ENCODE measurements around the gene NDUFAF3. TPM values are rescaled to one million over a fixed set of nuclear protein-coding genes. Genes with fewer than 3 reads are reported as not detected.
A peak's percentile ranks its signal among the peaks of the same experiment; 100 is the strongest.

NDUFAF3 gene
- total and polyA plus RNA-seq, 2 of the 4 experiments (the other 2 are of a cell fraction) = 26.5 to 112 TPM

GRCh38 chr3:49017971-49018706, 3.8 kb upstream of the NDUFAF3 start, which contains the start of gene DALRD3:
TSS of gene DALRD3 (minus strand) at chr3:49018580. CDS start at chr3:49018564, 16 bp downstream.
- in situ Hi-C loops (cut with MboI; ENCODE audit: low sequenced_read_pairs) (no loop called here), dilution Hi-C loops (cut with HindIII; ENCODE audit: low sequenced_read_pairs, unreplicated experiment) (no loop called here), intact Hi-C loops (cut with micrococcal nuclease) (no loop called here)
- ChIA-PET POLR2A (ENCODE audit: unreplicated experiment) (interaction anchor here (2.4 kb wide), 1 partner anchor 10 kb away, joined by 13 read pairs; the partner anchor contains the start of gene WDR6), CTCF (interaction anchor here (0.8 kb wide), 1 partner anchor 10 kb away, joined by 3 read pairs; the partner anchor contains the start of gene WDR6)
- Histone ChIP-seq H3K23ac (ENCODE audit: low read depth, low read length) (peak within 1 kb of the TSS; percentile 58), H3K56ac (ENCODE audit: extremely low read depth, insufficient read depth, low read length) (peak within 1 kb of the TSS; percentile 51; the same call in 1 of the 2 replicates), H4K20me1 (ENCODE audit: insufficient read depth, low read length) (peaks cover 28% of the 10 kb centered on the region), H3K4me3 (ENCODE audit: insufficient read depth, low read depth, low read length) (peak within 1 kb of the TSS; percentile 95), H3K27ac (ENCODE audit: insufficient read depth, low read length) (peak within 1 kb of the TSS; percentile 62), H4K8ac (ENCODE audit: low read depth in 2 of 2, low read length in 2 of 2) (peak within 1 kb of the TSS; percentile 70 to 98), H3K9ac (ENCODE audit: low read depth, low read length) (peak within 1 kb of the TSS; percentile 50), H3K79me1 (ENCODE audit: low read depth in 1 of 2, low read length in 2 of 2) (peaks cover 23 to 81% of the 10 kb centered on the region in 2 experiments; a peak in 3 of 4 replicates), H3K9me1 (ENCODE audit: insufficient read depth, low read length) (peaks cover 9% of the 10 kb centered on the region), H3K4me1 (ENCODE audit: control insufficient read depth, insufficient read depth, low read length) (peaks cover 11% of the 10 kb centered on the region), H4K5ac (ENCODE audit: low read depth, low read length) (peak within 1 kb of the TSS; percentile 74), H3K4ac (ENCODE audit: low read depth, low read length) (peak within 1 kb of the TSS; percentile 90), H4K91ac (ENCODE audit: insufficient read depth, low read depth, low read length) (peak within 1 kb of the TSS; percentile 71), H2AFZ (replicated peaks; ENCODE audit: low read length, poor library complexity) (peak within 1 kb of the TSS; percentile 98), H3K27me3 (ENCODE audit: control insufficient read depth, insufficient read depth, low read length) (no peaks in the 10 kb centered on the region), H2AK5ac (ENCODE audit: low read depth, low read length) (peak within 1 kb of the TSS; percentile 82), H3K14ac (replicated peaks; ENCODE audit: low read depth, low read length) (peak within 1 kb of the TSS; percentile 89), H2BK15ac (ENCODE audit: low read depth, low read length) (no peak within 1 kb of the TSS), H2BK20ac (ENCODE audit: low read depth, low read length) (no peak within 1 kb of the TSS), H2AK9ac (replicated peaks; ENCODE audit: low read depth, low read length, poor library complexity) (peak within 1 kb of the TSS; percentile 97), H3K18ac (ENCODE audit: low read depth, low read length) (no peak within 1 kb of the TSS), H3K9me3 (ENCODE audit: control insufficient read depth, insufficient read depth, low read length) (no peaks in the 10 kb centered on the region), H2BK5ac (ENCODE audit: low read depth, low read length, poor library complexity, severe bottlenecking) (peak within 1 kb of the TSS; percentile 74), H3K36me3 (ENCODE audit: control insufficient read depth, insufficient read depth, low read length) (peaks cover 34% of the 10 kb centered on the region), H3K4me2 (ENCODE audit: low read depth, low read length) (peak within 1 kb of the TSS; percentile 96), H2BK120ac (ENCODE audit: low read depth, low read length) (no peak within 1 kb of the TSS; the same call in 1 of the 2 replicates)
- ATAC-seq (ENCODE audit: low read depth) = peak; percentile 39
- BruUV-seq (replicated peaks) = no TSS peak
- DNase-seq = peak; percentile 51
- WGBS, 2 experiments (ENCODE audit: extremely low coverage in 2 of 2, insufficient read length in 1 of 2) = 1% methylated on average over 72 of the region's 85 CpGs; no CpG with 5 or more reads in 1 of the 2 experiments
- TF ChIP-seq MAZ (IDR thresholded peaks at IDR 0.05; ENCODE audit: borderline replicate concordance, low read depth, low read length) (peak; percentile 29; the same call in 1 of the 2 replicates), MXI1 (IDR thresholded peaks at IDR 0.05; ENCODE audit: borderline replicate concordance, low read depth, low read length) (peak; percentile 93), POLR2A (IDR thresholded peaks at IDR 0.05; ENCODE audit: low read depth, low read length) (peak; percentile 55), FOS (IDR thresholded peaks at IDR 0.05; ENCODE audit: low read depth, low read length) (no peak), CTCF (conservative IDR thresholded peaks at IDR 0.05; ENCODE audit: low read depth, low read length) (no peak)

All from IMR-90 (cell line).